ENCODE results near the gene KAT8. TPM values are rescaled to one million over a fixed set of nuclear protein-coding genes. Genes with fewer than 3 reads are reported as not detected.
A peak's percentile ranks its signal among the peaks of the same experiment; 100 is the strongest.

Gene KAT8
- total RNA-seq = 76.6 TPM

DNA sequence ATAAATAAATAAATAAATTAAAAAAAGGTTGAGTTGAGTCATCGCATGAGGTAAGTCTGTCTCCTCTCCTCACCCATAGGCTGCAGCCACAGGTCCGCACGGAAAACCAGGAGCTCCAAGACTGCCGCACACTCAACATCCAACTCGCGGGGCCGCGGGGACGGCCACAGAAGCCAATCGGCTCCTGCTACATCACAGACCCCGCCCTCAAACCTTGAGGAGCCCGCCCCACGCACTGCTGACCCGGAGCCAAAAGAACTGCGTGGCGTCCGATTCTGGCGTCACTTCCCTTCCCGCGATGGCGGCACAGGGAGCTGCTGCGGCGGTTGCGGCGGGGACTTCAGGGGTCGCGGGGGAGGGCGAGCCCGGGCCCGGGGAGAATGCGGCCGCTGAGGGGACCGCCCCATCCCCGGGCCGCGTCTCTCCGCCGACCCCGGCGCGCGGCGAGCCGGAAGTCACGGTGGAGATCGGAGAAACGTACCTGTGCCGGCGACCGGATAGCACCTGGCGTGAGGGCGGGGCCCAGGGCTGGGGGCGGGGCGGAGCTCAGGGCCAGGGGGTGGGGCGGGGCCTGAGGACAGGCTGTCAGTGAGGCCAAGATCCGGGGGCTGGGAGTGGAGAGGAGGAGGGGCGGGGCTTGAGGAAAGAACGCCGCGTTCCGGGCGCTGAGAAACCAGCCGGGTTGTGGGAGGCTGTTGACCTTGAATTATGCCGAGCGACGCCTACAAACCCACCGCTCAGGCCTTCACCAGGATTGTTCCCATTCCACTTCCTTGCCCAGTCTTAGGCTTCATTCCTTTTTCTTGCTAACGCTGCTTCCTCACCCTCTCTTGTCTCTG lies at the start of gene KAT8:
KAT8 (plus strand) TSS at position 281 of the 839 bp plus-strand sequence; CDS start at position 299, 18 bp downstream.
- Histone ChIP-seq H3K27me3 (no peaks in the 10 kb centered on the region), H3K36me3 (peaks cover 0 to 27% of the 10 kb centered on the region in 2 donors), H3K4me1 (peaks cover 29% of the 10 kb centered on the region), H3K9me3 (no peaks in the 10 kb centered on the region), H3K4me3 (peak within 1 kb of the TSS; percentile 66 to 77), H3K27ac (peak within 1 kb of the TSS; percentile 91)
- peak in 1 of 2 donors; percentile 86 for TF ChIP-seq POLR2A (IDR thresholded peaks at IDR 0.05)
- TF ChIP-seq CTCF (IDR thresholded peaks at IDR 0.05) = peak in 1 of 3 experiments; percentile 8
- peak in 1 of 2 donors; percentile 87 for TF ChIP-seq POLR2AphosphoS5 (IDR thresholded peaks at IDR 0.05; ENCODE audit: insufficient read depth in 1 of 2, low read depth in 1 of 2)
- peak in 1 of 2 donors; percentile 99 for DNase-seq (ENCODE audit: extremely low spot score in 2 of 2)
- intact Hi-C loops (cut with DNase I) = no loop called here

DNA sequence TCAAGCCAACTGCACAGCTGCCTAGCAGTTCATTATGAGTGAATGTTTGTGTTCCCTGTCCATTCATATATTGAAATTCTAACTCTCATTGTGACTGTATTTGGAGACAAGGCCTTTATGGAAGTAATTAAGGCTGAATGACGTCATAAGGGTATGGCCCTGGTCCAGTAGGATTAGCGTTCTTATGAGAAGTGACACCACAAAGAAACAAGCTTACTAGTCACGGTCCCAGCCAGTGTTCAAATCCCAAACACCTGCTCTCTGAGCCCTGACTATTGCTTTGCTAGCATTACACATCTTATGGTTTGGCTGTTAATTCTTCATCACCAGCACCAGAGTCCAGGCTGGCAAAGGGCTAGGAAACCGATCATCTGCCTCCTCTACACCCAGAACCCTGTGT lies 45.6 kb upstream of the KAT8 start:
- intact Hi-C loops (cut with DNase I) = loop anchor here (10.0 kb wide), 1 partner anchor 87 kb away; the partner anchor contains the start of gene HSD3B7
- Histone ChIP-seq H3K9me3 (no peaks in the 10 kb centered on the region), H3K27ac (peak overlapping the region; percentile 94), H3K4me1 (peaks cover 31% of the 10 kb centered on the region), H3K4me3 (peak overlapping the region in 1 of 2 donors; percentile 65), H3K36me3 (peaks cover 0 to 6% of the 10 kb centered on the region in 2 donors), H3K27me3 (no peaks in the 10 kb centered on the region)
- DNase-seq (ENCODE audit: extremely low spot score in 2 of 2) = no peak
- TF ChIP-seq POLR2AphosphoS5 (IDR thresholded peaks at IDR 0.05; ENCODE audit: insufficient read depth in 1 of 2, low read depth in 1 of 2) (no peak), CTCF (IDR thresholded peaks at IDR 0.05) (no peak), POLR2A (IDR thresholded peaks at IDR 0.05) (no peak)

DNA sequence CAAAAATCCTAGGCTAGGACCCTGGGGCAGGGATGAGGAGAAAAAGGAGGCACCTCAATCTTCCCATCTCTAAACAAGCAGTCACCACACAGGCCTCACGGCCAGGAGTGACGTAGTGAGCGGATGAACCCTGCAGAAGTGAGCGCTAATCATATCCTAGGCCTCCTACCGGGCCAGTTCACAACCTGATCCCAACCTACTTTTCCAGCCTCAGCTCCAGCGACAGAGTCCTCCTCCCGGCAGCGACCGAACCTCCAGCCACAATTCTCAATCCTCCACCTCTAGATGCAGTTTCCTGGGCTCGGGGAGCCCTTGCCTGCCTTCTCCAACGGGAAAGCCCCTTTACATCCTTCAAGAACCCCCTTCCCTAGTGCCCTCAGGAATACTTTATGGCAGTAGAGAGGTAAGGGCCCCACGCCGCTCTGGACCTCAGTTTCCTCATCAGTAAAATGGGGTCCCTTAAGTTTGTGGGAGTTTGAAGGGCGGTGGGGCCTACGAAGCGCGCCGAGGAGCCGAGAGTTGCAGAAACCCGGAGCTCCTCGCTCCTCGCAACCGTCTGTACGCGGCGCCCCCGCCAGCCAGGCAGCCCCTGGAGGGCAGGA lies 44.8 kb upstream of the KAT8 start:
- TF ChIP-seq POLR2AphosphoS5 (IDR thresholded peaks at IDR 0.05; ENCODE audit: insufficient read depth in 1 of 2, low read depth in 1 of 2) (no peak), POLR2A (IDR thresholded peaks at IDR 0.05) (no peak), CTCF (IDR thresholded peaks at IDR 0.05) (no peak)
- intact Hi-C loops (cut with DNase I) = loop anchor here (10.0 kb wide), 1 partner anchor 88 kb away; the partner anchor contains the start of gene HSD3B7
- Histone ChIP-seq H3K27me3 (no peaks in the 10 kb centered on the region), H3K27ac (peak overlapping the region; percentile 94), H3K4me1 (peaks cover 31% of the 10 kb centered on the region), H3K4me3 (peak overlapping the region; percentile 65 to 97), H3K36me3 (peaks cover 0 to 14% of the 10 kb centered on the region in 2 donors), H3K9me3 (no peaks in the 10 kb centered on the region)
- DNase-seq (ENCODE audit: extremely low spot score in 2 of 2) = no peak

- H3K27ac ChIP-seq = peak overlapping the region; percentile 94
- TF ChIP-seq POLR2AphosphoS5 (IDR thresholded peaks at IDR 0.05; ENCODE audit: insufficient read depth in 1 of 2, low read depth in 1 of 2) = no peak
- no peak for TF ChIP-seq POLR2A (IDR thresholded peaks at IDR 0.05)
- TF ChIP-seq CTCF (IDR thresholded peaks at IDR 0.05) = no peak
- H3K9me3 ChIP-seq = no peaks in the 10 kb centered on the region
- no peak for DNase-seq (ENCODE audit: extremely low spot score in 2 of 2)
- peaks cover 0 to 21% of the 10 kb centered on the region in 2 donors for H3K36me3 ChIP-seq
- intact Hi-C loops (cut with DNase I) = loop anchor here (10.0 kb wide), 1 partner anchor 89 kb away; the partner anchor contains the start of gene HSD3B7
- peak overlapping the region; percentile 65 to 97 for H3K4me3 ChIP-seq
- H3K4me1 ChIP-seq = peaks cover 31% of the 10 kb centered on the region
- H3K27me3 ChIP-seq = no peaks in the 10 kb centered on the region
Measured at GRCh38 chr16:31073142-31073969, 44.1 kb upstream of the KAT8 start.

All from vagina (tissue), 2 donors.